ENCODE data around the gene MLIP. TPM values are rescaled to one million over a fixed set of nuclear protein-coding genes. Genes with fewer than 3 reads are reported as not detected.

Gene MLIP
- total RNA-seq, 1 experiment from 2014 or later: not detected

- H3K4me1 ChIP-seq (ENCODE audit: control insufficient read depth, insufficient read depth, low read length): no peaks in the 10 kb centered on the region
- H3K36me3 ChIP-seq (ENCODE audit: control insufficient read depth, insufficient read depth, low read length): no peaks in the 10 kb centered on the region
- no peak for ATAC-seq
- intact Hi-C loops (cut with micrococcal nuclease; ENCODE audit: unreplicated experiment): no loop called here
- CTCF ChIA-PET: no interaction called here
- no peak within 1 kb of the TSS for H3K27ac ChIP-seq (ENCODE audit: low read length)
- no peaks in the 10 kb centered on the region for H3K9me3 ChIP-seq (ENCODE audit: control insufficient read depth, insufficient read depth, low read depth, low read length)
- DNase-seq (ENCODE audit: low read depth, low spot score): no peak
- no peak within 1 kb of the TSS for H3K4me3 ChIP-seq (ENCODE audit: low read depth in 2 of 2, low read length in 2 of 2)
- no peaks in the 10 kb centered on the region for H3K27me3 ChIP-seq (ENCODE audit: control insufficient read depth, insufficient read depth, low read length)
- TF ChIP-seq POLR2AphosphoS5 (IDR thresholded peaks at IDR 0.05; ENCODE audit: low read depth, low read length) (no peak), TCF7L2 (IDR thresholded peaks at IDR 0.05; ENCODE audit: low read depth, low read length) (no peak), SIN3A (IDR thresholded peaks at IDR 0.05; ENCODE audit: borderline replicate concordance, insufficient read depth, low read depth, low read length) (no peak)
- TF ChIP-seq, protein P1, sequence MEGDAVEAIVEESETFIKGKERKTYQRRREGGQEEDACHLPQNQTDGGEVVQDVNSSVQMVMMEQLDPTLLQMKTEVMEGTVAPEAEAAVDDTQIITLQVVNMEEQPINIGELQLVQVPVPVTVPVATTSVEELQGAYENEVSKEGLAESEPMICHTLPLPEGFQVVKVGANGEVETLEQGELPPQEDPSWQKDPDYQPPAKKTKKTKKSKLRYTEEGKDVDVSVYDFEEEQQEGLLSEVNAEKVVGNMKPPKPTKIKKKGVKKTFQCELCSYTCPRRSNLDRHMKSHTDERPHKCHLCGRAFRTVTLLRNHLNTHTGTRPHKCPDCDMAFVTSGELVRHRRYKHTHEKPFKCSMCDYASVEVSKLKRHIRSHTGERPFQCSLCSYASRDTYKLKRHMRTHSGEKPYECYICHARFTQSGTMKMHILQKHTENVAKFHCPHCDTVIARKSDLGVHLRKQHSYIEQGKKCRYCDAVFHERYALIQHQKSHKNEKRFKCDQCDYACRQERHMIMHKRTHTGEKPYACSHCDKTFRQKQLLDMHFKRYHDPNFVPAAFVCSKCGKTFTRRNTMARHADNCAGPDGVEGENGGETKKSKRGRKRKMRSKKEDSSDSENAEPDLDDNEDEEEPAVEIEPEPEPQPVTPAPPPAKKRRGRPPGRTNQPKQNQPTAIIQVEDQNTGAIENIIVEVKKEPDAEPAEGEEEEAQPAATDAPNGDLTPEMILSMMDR (IDR thresholded peaks at IDR 0.05): no peak
- no TSS peak for BruUV-seq (replicated peaks)
- in situ Hi-C loops (cut with HindIII; ENCODE audit: low pct_unique_long_range_greater_than_20kb, low sequenced_read_pairs): no loop called here
- POLR2A ChIA-PET: no interaction called here
Measured at GRCh38 chr6:54308289-54308985, 197.2 kb downstream of the MLIP start, which contains the start of gene TINAG. Gene TINAG, plus strand, starts transcription at chr6:54308441. Its CDS starts 110 bp downstream, at chr6:54308551.

DNA sequence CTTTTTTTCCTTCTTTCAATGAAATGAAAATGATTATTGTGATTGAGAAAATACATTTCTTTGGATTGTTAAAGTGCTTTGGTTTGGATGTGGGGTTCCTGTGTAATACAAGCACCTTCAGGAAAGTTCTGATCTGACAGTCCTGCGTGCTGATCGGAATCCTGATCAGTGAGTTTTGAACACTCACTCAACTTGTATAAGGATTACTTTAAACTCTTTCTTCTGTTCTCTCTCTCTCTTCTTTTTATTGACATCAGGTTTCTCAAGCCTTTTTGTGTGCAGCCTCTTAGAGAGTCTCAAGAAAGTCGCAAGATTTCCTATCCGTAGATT, 197.7 kb downstream of the MLIP start:
- in situ Hi-C loops (cut with HindIII; ENCODE audit: low pct_unique_long_range_greater_than_20kb, low sequenced_read_pairs) (no loop called here), intact Hi-C loops (cut with micrococcal nuclease; ENCODE audit: unreplicated experiment) (no loop called here)
- ATAC-seq (no peak), DNase-seq (ENCODE audit: low read depth, low spot score) (no peak)
- Histone ChIP-seq H3K36me3 (ENCODE audit: control insufficient read depth, insufficient read depth, low read length) (no peaks in the 10 kb centered on the region), H3K4me3 (ENCODE audit: low read depth in 2 of 2, low read length in 2 of 2) (no peak overlapping the region), H3K4me1 (ENCODE audit: control insufficient read depth, insufficient read depth, low read length) (no peaks in the 10 kb centered on the region), H3K27me3 (ENCODE audit: control insufficient read depth, insufficient read depth, low read length) (no peaks in the 10 kb centered on the region), H3K27ac (ENCODE audit: low read length) (no peak overlapping the region), H3K9me3 (ENCODE audit: control insufficient read depth, insufficient read depth, low read depth, low read length) (no peaks in the 10 kb centered on the region; the same call in 1 of the 2 replicates)
- TF ChIP-seq REST (IDR thresholded peaks at IDR 0.05; ENCODE audit: insufficient read depth in 1 of 2, low read depth in 2 of 2, low read length in 1 of 2) (no peak), SIN3A (IDR thresholded peaks at IDR 0.05; ENCODE audit: borderline replicate concordance, insufficient read depth, low read depth, low read length) (no peak), POLR2AphosphoS5 (IDR thresholded peaks at IDR 0.05; ENCODE audit: low read depth, low read length) (no peak), TCF7L2 (IDR thresholded peaks at IDR 0.05; ENCODE audit: low read depth, low read length) (no peak)
- TF ChIP-seq, protein P1 (IDR thresholded peaks at IDR 0.05): no peak
- CTCF ChIA-PET: no interaction called here
- BruUV-seq (replicated peaks): no TSS peak
- POLR2A ChIA-PET: no interaction called here
